Stimulated activated CD8-positive, alpha-beta memory T cell treated with anti-CD3 and anti-CD28 coated beads, Interleukin-2, amount 100 ng/mL, for 1 hour (primary cell): ENCODE results near the gene TRHDE.

Experiments
- DNase-seq, 2 donors: peaks; one replicate each; pipeline ENCODE4 v3.0.0-alpha.2; 2020; ENCODE audit warnings: low read depth in 2 of 2

The TRHDE gene

GRCh38 chr12:72442217-72442616 is 170.0 kb downstream of the TRHDE start:
- DNase-seq = no peak

- DNase-seq = no peak
These were observed 172.0 kb downstream of the TRHDE start for GRCh38 chr12:72444125-72444524.

GRCh38 chr12:72444566-72444965 is 172.4 kb downstream of the TRHDE start:
- no peak for DNase-seq

- no peak for DNase-seq
These were observed 175.9 kb downstream of the TRHDE start for GRCh38 chr12:72448089-72448488.

GRCh38 chr12:72448805-72449204 is 176.6 kb downstream of the TRHDE start:
- DNase-seq = no peak

- DNase-seq = no peak
These were observed 180.9 kb downstream of the TRHDE start for GRCh38 chr12:72453066-72453465.

GRCh38 chr12:72453550-72453949 is 181.4 kb downstream of the TRHDE start:
- no peak for DNase-seq

GRCh38 chr12:72464471-72464870 is 192.3 kb downstream of the TRHDE start:
- no peak for DNase-seq

- DNase-seq = no peak
These were observed 193.0 kb downstream of the TRHDE start for GRCh38 chr12:72465155-72465554.

- DNase-seq = no peak
These were observed 193.9 kb downstream of the TRHDE start for GRCh38 chr12:72465940-72466630.

GRCh38 chr12:72467985-72468384 is 195.8 kb downstream of the TRHDE start:
- DNase-seq = no peak

GRCh38 chr12:72468505-72468904 is 196.3 kb downstream of the TRHDE start:
- no peak for DNase-seq

GRCh38 chr12:72471806-72472205 is 199.6 kb downstream of the TRHDE start:
- DNase-seq = no peak

- DNase-seq = no peak
These were observed 200.2 kb downstream of the TRHDE start for GRCh38 chr12:72472350-72472749.

- DNase-seq = no peak
These were observed 204.1 kb downstream of the TRHDE start for GRCh38 chr12:72476301-72476700.

GRCh38 chr12:72485017-72485701 is 213.0 kb downstream of the TRHDE start:
- no peak for DNase-seq

- no peak for DNase-seq
These were observed 219.3 kb downstream of the TRHDE start for GRCh38 chr12:72491426-72491825.

- no peak for DNase-seq
These were observed 221.2 kb downstream of the TRHDE start for GRCh38 chr12:72493407-72493806.

GRCh38 chr12:72498354-72498753 is 226.2 kb downstream of the TRHDE start:
- no peak for DNase-seq

- DNase-seq = no peak
These were observed 227.1 kb downstream of the TRHDE start for GRCh38 chr12:72499244-72499643.

GRCh38 chr12:72502546-72502945 is 230.4 kb downstream of the TRHDE start:
- DNase-seq = no peak

- DNase-seq = no peak
These were observed 233.1 kb downstream of the TRHDE start for GRCh38 chr12:72505227-72505626.

GRCh38 chr12:72509891-72510290 is 237.7 kb downstream of the TRHDE start:
- DNase-seq = no peak

- DNase-seq = no peak
These were observed 238.6 kb downstream of the TRHDE start for GRCh38 chr12:72510772-72511171.
